Measurements from ENCODE around the gene OR4X1.

GRCh38 chr11:48242501-48242900, 21.2 kb upstream of the OR4X1 start:
- TF ChIP-seq, protein P1, sequence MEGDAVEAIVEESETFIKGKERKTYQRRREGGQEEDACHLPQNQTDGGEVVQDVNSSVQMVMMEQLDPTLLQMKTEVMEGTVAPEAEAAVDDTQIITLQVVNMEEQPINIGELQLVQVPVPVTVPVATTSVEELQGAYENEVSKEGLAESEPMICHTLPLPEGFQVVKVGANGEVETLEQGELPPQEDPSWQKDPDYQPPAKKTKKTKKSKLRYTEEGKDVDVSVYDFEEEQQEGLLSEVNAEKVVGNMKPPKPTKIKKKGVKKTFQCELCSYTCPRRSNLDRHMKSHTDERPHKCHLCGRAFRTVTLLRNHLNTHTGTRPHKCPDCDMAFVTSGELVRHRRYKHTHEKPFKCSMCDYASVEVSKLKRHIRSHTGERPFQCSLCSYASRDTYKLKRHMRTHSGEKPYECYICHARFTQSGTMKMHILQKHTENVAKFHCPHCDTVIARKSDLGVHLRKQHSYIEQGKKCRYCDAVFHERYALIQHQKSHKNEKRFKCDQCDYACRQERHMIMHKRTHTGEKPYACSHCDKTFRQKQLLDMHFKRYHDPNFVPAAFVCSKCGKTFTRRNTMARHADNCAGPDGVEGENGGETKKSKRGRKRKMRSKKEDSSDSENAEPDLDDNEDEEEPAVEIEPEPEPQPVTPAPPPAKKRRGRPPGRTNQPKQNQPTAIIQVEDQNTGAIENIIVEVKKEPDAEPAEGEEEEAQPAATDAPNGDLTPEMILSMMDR (conservative IDR thresholded peaks at IDR 0.05): no peak
- no peak for TF ChIP-seq ZFX (IDR thresholded peaks at IDR 0.05)
